NB4 (cell line): ENCODE measurements around the gene SCARB1.

Source experiments
- DNase-seq: peaks from one replicate; pipeline ENCODE4 v3.0.0; 2010; ENCODE audit warnings: low read depth
- H3K4me3 ChIP-seq: one replicate; pipeline ENCODE4 v1.5.1; 2011; ENCODE audit warnings: mild to moderate bottlenecking, low read depth, low read length, moderate library complexity
- CTCF ChIP-seq: IDR thresholded peaks from one replicate; pipeline ENCODE4 v1.5.1; 2012; ENCODE audit warnings: low read depth, low read length
- MYC ChIP-seq: IDR thresholded peaks from 2 replicates; pipeline ENCODE4 v1.6.1; 2011; ENCODE audit warnings: low read depth, low read length
- POLR2A ChIP-seq: IDR thresholded peaks from 2 replicates; pipeline ENCODE4 v1.6.1; 2011; ENCODE audit warnings: mild to moderate bottlenecking; ENCODE audit not compliant: insufficient read length; ENCODE audit errors: extremely low read depth
- TF ChIP-seq, protein P1 (sequence below): IDR thresholded peaks from 2 replicates; pipeline ENCODE4 v1.6.1; 2011; ENCODE audit warnings: low read depth, low read length

SCARB1 gene

DNA sequence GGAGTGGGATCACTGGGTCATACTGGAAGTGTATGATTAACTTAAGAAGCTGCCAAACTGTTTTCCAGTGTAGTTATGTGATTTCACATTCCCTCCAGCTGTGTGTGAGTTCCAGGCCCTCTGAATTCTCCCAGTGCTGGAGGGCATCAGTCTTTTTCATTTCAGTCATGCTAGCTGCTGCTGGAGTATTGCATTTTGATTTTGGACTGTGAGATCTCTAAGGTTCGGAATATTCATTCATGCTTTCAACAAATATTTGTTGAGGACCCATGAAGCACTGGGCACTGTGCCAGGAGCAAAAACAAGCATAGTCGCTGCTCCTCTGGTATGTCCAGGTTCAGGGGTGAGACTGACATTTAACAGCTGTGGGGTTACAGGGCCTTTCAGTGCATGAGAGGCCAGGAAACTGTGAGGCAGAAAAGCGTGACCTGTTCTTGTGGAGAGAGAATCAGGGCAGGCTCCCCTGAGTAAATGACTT is 133.2 kb downstream of the SCARB1 start:
- DNase-seq = no peak
- TF ChIP-seq, protein P1, sequence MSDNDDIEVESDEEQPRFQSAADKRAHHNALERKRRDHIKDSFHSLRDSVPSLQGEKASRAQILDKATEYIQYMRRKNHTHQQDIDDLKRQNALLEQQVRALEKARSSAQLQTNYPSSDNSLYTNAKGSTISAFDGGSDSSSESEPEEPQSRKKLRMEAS = no peak
- TF ChIP-seq MYC = no peak
- no peak for TF ChIP-seq POLR2A
- no peak for TF ChIP-seq CTCF

DNA sequence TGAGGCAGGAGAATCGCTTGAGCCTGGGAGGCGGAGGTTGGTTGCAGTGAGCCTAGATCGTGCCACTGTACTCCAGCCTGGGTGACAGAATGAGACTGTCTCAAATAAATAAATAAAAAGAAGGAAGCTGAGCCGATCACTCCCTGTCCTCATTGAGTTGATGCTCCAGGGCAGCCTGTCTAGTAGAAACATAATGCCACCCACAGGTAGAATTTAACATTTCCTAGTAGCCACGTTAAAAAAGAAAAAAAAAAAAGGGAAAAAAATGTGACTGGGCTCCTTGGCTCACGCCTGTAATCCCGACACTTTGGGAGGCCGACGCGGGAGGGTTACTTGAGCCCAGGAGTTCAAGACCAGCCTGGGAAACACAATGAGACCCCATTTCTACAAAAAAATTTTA is 135.7 kb downstream of the SCARB1 start:
- TF ChIP-seq MYC = no peak
- TF ChIP-seq POLR2A = no peak
- TF ChIP-seq, protein P1 = no peak
- no peak for TF ChIP-seq CTCF
- no peak overlapping the region for H3K4me3 ChIP-seq
- peak; percentile 69 for DNase-seq

More for the DNA sequence above, 133.2 kb downstream of the SCARB1 start:
- no peak overlapping the region for H3K4me3 ChIP-seq

DNA sequence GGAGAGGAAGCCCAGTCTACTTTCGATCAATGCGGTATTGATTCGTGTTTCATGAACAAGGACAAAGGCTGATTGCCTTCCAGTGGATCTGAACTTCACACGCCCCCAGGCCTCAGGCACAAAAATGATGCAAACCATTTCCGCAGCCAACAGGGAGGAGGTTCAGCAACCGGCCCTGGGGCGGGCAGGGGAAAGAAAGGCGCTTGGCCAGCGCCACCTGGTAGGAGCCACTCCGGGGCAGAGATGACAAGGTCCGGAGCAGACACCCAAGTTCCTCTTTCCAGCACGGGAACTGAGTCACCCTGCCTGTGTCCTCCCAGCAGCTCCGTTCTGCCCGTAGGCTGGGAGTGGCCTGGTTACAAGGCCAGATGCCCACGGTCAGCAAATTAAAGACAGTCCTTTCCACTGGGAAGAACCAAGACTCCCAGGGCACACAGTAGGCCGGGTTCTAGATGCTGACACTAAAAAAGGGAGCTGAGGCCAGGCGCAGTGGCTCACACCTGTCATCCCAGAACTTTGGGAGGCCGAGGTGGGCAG is 136.3 kb downstream of the SCARB1 start:
- H3K4me3 ChIP-seq = peak overlapping the region; percentile 7

More for the DNA sequence above, 136.3 kb downstream of the SCARB1 start:
- DNase-seq = peak; percentile 100
- TF ChIP-seq CTCF (peak; percentile 22), MYC (peak; percentile 62; the same call in 1 of the 2 replicates), POLR2A (no peak)
- TF ChIP-seq, protein P1 = peak; percentile 73
